Fibroblast of villous mesenchyme (primary cell): ENCODE measurements around the gene PIAS2. TPM values are rescaled to one million over a fixed set of nuclear protein-coding genes. Genes with fewer than 3 reads are reported as not detected.
"Not testable (repeated sequence)": the region's sequence is repeated elsewhere in the genome, so short reads cannot be mapped to it uniquely, and the experiment has no call there.

Experiments used
- DNase-seq: peaks from one replicate; pipeline ENCODE4 v3.0.0-alpha.2; 2010; ENCODE audit warnings: low read depth
- H3K4me3 ChIP-seq: 2 replicates; pipeline ENCODE4 v1.5.1; 2011; ENCODE audit warnings: low read depth, mild to moderate bottlenecking, low read length
- CTCF ChIP-seq: IDR thresholded peaks from 2 replicates; pipeline ENCODE4 v1.5.1; 2012; ENCODE audit warnings: low read depth, mild to moderate bottlenecking, low read length; ENCODE audit not compliant: insufficient read depth
- total RNA-seq: library from RNA; depleted of rRNA; stranded (reverse); fragments of >200 nt; gene quantifications from 2 replicates; pipeline ENCODE4 v1.2.3, GENCODE V29; 2012

Gene PIAS2
- total RNA-seq, 1 donor, result 32.0 TPM

DNA sequence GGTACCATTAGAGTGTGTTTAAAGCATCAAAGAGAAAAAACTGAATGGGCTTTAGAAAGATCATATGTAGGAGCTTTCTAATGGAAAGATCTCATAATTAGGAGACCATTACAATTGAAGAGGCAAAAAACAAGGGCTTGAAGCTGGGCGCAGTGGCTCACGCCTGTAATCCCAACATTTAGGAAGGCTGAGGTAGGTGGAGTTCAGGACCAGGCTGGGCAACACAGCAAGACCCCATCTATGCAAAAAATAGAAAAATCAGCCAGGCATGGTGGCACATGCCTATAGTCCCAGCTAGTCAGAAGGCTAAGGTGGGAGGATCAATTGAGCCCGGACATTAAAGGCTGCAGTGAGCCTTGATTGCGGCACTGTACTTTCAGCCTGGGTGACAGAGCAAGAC lies 59.0 kb downstream of the PIAS2 start:
- DNase-seq, result no peak
- no peak overlapping the region for H3K4me3 ChIP-seq
- no peak for TF ChIP-seq CTCF

- no peak for TF ChIP-seq CTCF
- DNase-seq, result peak; percentile 3
- H3K4me3 ChIP-seq, result no peak overlapping the region
Observed at GRCh38 chr18:46856973-46857372, 60.3 kb downstream of the PIAS2 start.

GRCh38 chr18:46849007-46849406 lies 68.3 kb downstream of the PIAS2 start:
- no peak overlapping the region for H3K4me3 ChIP-seq
- TF ChIP-seq CTCF, result no peak
- no peak for DNase-seq

- H3K4me3 ChIP-seq, result no peak overlapping the region
- DNase-seq, result no peak
- TF ChIP-seq CTCF, result no peak
Observed at GRCh38 chr18:46843372-46843771, 73.9 kb downstream of the PIAS2 start.

- no peak overlapping the region for H3K4me3 ChIP-seq
- no peak for DNase-seq
- TF ChIP-seq CTCF, result no peak
Observed at GRCh38 chr18:46842583-46842982, 74.7 kb downstream of the PIAS2 start.

DNA sequence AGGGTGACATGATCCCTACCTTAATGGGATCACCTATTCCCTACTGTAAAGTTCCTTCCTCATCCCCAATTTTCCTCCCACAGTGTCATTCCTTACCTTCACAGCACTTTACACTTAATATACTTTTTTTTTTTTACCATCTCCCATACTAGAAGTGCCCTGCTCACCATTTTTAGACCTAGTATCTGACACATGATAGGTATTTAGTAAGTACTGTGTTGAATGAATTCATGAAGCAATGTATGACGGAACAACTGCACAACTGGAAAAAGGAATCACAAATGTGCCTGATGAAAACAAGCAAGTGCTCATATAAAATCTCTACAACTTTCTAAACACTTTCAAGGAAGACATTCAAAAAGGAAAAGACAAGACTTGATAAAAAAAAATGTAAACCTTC lies 83.4 kb downstream of the PIAS2 start:
- DNase-seq, result no peak
- no peak overlapping the region for H3K4me3 ChIP-seq
- TF ChIP-seq CTCF, result no peak

GRCh38 chr18:46832849-46833248 lies 84.5 kb downstream of the PIAS2 start:
- TF ChIP-seq CTCF, result no peak
- no peak for DNase-seq
- no peak overlapping the region for H3K4me3 ChIP-seq

- DNase-seq, H3K4me3 ChIP-seq: not testable (repeated sequence)
Observed at GRCh38 chr18:46832422-46832821, 84.9 kb downstream of the PIAS2 start.
